Loucy (cell line): ENCODE results near the gene CDYL2.

Experiments used
- CTCF ChIP-seq: fragments of 200-600 bp; sonication (generic); conservative IDR thresholded peaks from 2 replicates; pipeline ENCODE4 v1.5.1; 2014; ENCODE audit warnings: mild to moderate bottlenecking, antibody characterized with exemption, low read length
- EZH2phosphoT487 ChIP-seq: fragments of 200-600 bp; IDR thresholded peaks from 2 replicates; pipeline ENCODE4 v1.6.1; 2018; ENCODE audit warnings: antibody characterized with exemption, mild to moderate bottlenecking, moderate library complexity, borderline replicate concordance

- TF ChIP-seq CTCF = no peak
- TF ChIP-seq EZH2phosphoT487 = no peak
Measured at GRCh38 chr16:80601182-80601581, 203.2 kb downstream of the CDYL2 start.
